ENCODE data around the gene CDKN2B.

The CDKN2B gene

DNA sequence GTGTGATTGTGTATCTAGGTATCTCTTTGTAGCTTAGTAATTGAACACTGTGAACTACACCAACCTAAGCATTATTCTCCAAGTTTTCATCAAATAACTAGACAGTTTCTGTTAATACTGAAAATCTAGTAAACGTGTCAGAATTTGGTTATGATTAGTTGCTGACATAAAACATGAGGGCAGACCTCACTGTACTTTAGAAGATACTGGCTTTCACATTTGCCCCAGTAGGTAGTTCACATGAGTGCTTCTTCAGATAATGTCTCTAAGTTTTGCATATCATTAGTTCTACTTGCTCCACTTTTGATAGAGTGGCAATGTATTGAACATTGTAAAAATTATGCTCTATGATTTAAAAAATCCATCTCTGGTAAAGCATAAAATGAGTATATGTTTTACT is 7.1 kb downstream of the CDKN2B start:
- no peaks in the 10 kb centered on the region for H3K4me1 ChIP-seq (ENCODE audit: low read length)
- no peaks in the 10 kb centered on the region for H4K20me1 ChIP-seq (ENCODE audit: insufficient read depth, low read length)
- H3K9me3 ChIP-seq (replicated peaks; ENCODE audit: insufficient read depth, low read length): no peaks in the 10 kb centered on the region
- DNase-seq: no peak
- H3K9ac ChIP-seq (ENCODE audit: low read length): no peak overlapping the region
- no peaks in the 10 kb centered on the region for H3F3A ChIP-seq (ENCODE audit: insufficient read depth, low read length)
- H3K79me2 ChIP-seq (ENCODE audit: low read length): no peaks in the 10 kb centered on the region
- TF ChIP-seq EZH2 (optimal IDR thresholded peaks at IDR 0.05; ENCODE audit: low read depth, low read length): no peak
- TF ChIP-seq, protein P1, sequence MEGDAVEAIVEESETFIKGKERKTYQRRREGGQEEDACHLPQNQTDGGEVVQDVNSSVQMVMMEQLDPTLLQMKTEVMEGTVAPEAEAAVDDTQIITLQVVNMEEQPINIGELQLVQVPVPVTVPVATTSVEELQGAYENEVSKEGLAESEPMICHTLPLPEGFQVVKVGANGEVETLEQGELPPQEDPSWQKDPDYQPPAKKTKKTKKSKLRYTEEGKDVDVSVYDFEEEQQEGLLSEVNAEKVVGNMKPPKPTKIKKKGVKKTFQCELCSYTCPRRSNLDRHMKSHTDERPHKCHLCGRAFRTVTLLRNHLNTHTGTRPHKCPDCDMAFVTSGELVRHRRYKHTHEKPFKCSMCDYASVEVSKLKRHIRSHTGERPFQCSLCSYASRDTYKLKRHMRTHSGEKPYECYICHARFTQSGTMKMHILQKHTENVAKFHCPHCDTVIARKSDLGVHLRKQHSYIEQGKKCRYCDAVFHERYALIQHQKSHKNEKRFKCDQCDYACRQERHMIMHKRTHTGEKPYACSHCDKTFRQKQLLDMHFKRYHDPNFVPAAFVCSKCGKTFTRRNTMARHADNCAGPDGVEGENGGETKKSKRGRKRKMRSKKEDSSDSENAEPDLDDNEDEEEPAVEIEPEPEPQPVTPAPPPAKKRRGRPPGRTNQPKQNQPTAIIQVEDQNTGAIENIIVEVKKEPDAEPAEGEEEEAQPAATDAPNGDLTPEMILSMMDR (IDR thresholded peaks at IDR 0.05; ENCODE audit: low read length): no peak
- no peaks in the 10 kb centered on the region for H3K36me3 ChIP-seq (replicated peaks; ENCODE audit: insufficient read depth, low read length)
- H3K27ac ChIP-seq (ENCODE audit: low read length): no peak overlapping the region
- no peaks in the 10 kb centered on the region for H3K9me2 ChIP-seq (replicated peaks; ENCODE audit: insufficient read depth, low read length)
- H3K4me2 ChIP-seq (ENCODE audit: low read depth, low read length): no peak overlapping the region
- H3K27me3 ChIP-seq (replicated peaks; ENCODE audit: insufficient read depth, low read length): no peaks in the 10 kb centered on the region
- no peak overlapping the region for H2AFZ ChIP-seq (ENCODE audit: low read length)
- no peak overlapping the region for H3K4me3 ChIP-seq (ENCODE audit: low read length)

- no peaks in the 10 kb centered on the region for H3K79me2 ChIP-seq (ENCODE audit: low read length)
- DNase-seq: no peak
- no peaks in the 10 kb centered on the region for H4K20me1 ChIP-seq (ENCODE audit: insufficient read depth, low read length)
- no peaks in the 10 kb centered on the region for H3F3A ChIP-seq (ENCODE audit: insufficient read depth, low read length)
- TF ChIP-seq EZH2 (optimal IDR thresholded peaks at IDR 0.05; ENCODE audit: low read depth, low read length): no peak
- TF ChIP-seq, protein P1 (IDR thresholded peaks at IDR 0.05; ENCODE audit: low read length): no peak
- no peak for TF ChIP-seq EZH2phosphoT487 (IDR thresholded peaks at IDR 0.05; ENCODE audit: low read length)
- H3K4me2 ChIP-seq (ENCODE audit: low read depth, low read length): no peak overlapping the region
- no peaks in the 10 kb centered on the region for H3K9me2 ChIP-seq (replicated peaks; ENCODE audit: insufficient read depth, low read length)
- H3K27me3 ChIP-seq (replicated peaks; ENCODE audit: insufficient read depth, low read length): no peaks in the 10 kb centered on the region
- no peak overlapping the region for H3K27ac ChIP-seq (ENCODE audit: low read length)
- H3K4me3 ChIP-seq (ENCODE audit: low read length): no peak overlapping the region
- H2AFZ ChIP-seq (ENCODE audit: low read length): no peak overlapping the region
- H3K4me1 ChIP-seq (ENCODE audit: low read length): no peaks in the 10 kb centered on the region
- no peaks in the 10 kb centered on the region for H3K36me3 ChIP-seq (replicated peaks; ENCODE audit: insufficient read depth, low read length)
- no peak overlapping the region for H3K9ac ChIP-seq (ENCODE audit: low read length)
- H3K9me3 ChIP-seq (replicated peaks; ENCODE audit: insufficient read depth, low read length): no peaks in the 10 kb centered on the region
Measured at GRCh38 chr9:21998026-21998425, 11.1 kb downstream of the CDKN2B start.

- Histone ChIP-seq H3K9me3 (replicated peaks; ENCODE audit: insufficient read depth, low read length) (no peaks in the 10 kb centered on the region), H3K9ac (ENCODE audit: low read length) (no peak overlapping the region), H3F3A (ENCODE audit: insufficient read depth, low read length) (no peaks in the 10 kb centered on the region), H3K9me2 (replicated peaks; ENCODE audit: insufficient read depth, low read length) (no peaks in the 10 kb centered on the region), H3K4me2 (ENCODE audit: low read depth, low read length) (no peak overlapping the region), H3K79me2 (ENCODE audit: low read length) (no peaks in the 10 kb centered on the region), H2AFZ (ENCODE audit: low read length) (no peak overlapping the region), H4K20me1 (ENCODE audit: insufficient read depth, low read length) (no peaks in the 10 kb centered on the region), H3K4me3 (ENCODE audit: low read length) (no peak overlapping the region), H3K36me3 (replicated peaks; ENCODE audit: insufficient read depth, low read length) (no peaks in the 10 kb centered on the region), H3K27ac (ENCODE audit: low read length) (no peak overlapping the region), H3K4me1 (ENCODE audit: low read length) (no peaks in the 10 kb centered on the region), H3K27me3 (replicated peaks; ENCODE audit: insufficient read depth, low read length) (no peaks in the 10 kb centered on the region)
- no peak for TF ChIP-seq EZH2phosphoT487 (IDR thresholded peaks at IDR 0.05; ENCODE audit: low read length)
- TF ChIP-seq EZH2 (optimal IDR thresholded peaks at IDR 0.05; ENCODE audit: low read depth, low read length): no peak
- TF ChIP-seq, protein P1 (IDR thresholded peaks at IDR 0.05; ENCODE audit: low read length): no peak
- no peak for DNase-seq
Measured at GRCh38 chr9:21997480-21997879, 11.6 kb downstream of the CDKN2B start.

Data from MM.1S (cell line).